K562 (cell line): ENCODE measurements around the gene CTTNBP2. TPM values are rescaled to one million over a fixed set of nuclear protein-coding genes. Genes with fewer than 3 reads are reported as not detected.

Experiments used
- BHLHE40 ChIP-seq: IDR thresholded peaks from 2 replicates; pipeline ENCODE4 v1.6.1; 2011; ENCODE audit warnings: low read length, improper control_type of control experiment
- BRCA1 ChIP-seq, 2 experiments: fragments of 450-650 bp in 1 of 2; sonication (generic) in 1 of 2; formaldehyde crosslinking in 1 of 2; IDR thresholded peaks; 2 replicates each; pipeline versions ENCODE4 v1.5.0 to v1.6.1; 2017 to 2020; ENCODE audit warnings: mild to moderate bottlenecking in 1 of 2, missing genetic modification reagents in 1 of 2
- BRD4 ChIP-seq: fragments of 200-600 bp; sonication (generic); IDR thresholded peaks from 2 replicates; pipeline ENCODE4 v1.6.1; 2017; ENCODE audit warnings: inconsistent platforms
- CTCFL ChIP-seq: IDR thresholded peaks from 2 replicates; pipeline ENCODE4 v1.6.1; 2011; ENCODE audit warnings: borderline replicate concordance, low read depth, mild to moderate bottlenecking, moderate library complexity, low read length; ENCODE audit not compliant: insufficient read depth, poor library complexity, severe bottlenecking
- CXXC5 ChIP-seq: fragments of 250-450 bp; sonication (Bioruptor Pico); IDR thresholded peaks from 2 replicates; pipeline ENCODE4 v1.8.0; 2022; ENCODE audit warnings: inconsistent platforms, mild to moderate bottlenecking, moderate library complexity
- ETV5 ChIP-seq: sonication (generic); formaldehyde crosslinking; IDR thresholded peaks from 2 replicates; pipeline ENCODE4 v1.4.0; 2020; ENCODE audit warnings: low read depth, mild to moderate bottlenecking, missing genetic modification reagents
- HEY1 ChIP-seq: fragments of 250-450 bp; sonication (Bioruptor Pico); IDR thresholded peaks from 2 replicates; pipeline ENCODE4 v1.5.0; 2020; ENCODE audit warnings: mild to moderate bottlenecking, moderate library complexity, borderline replicate concordance
- IRF1 ChIP-seq: sonication (generic); formaldehyde crosslinking; IDR thresholded peaks from 2 replicates; pipeline ENCODE4 v1.8.0; 2022; ENCODE audit warnings: missing genetic modification reagents, mild to moderate bottlenecking, borderline replicate concordance
- KAT8 ChIP-seq: fragments of 450-650 bp; IDR thresholded peaks from 2 replicates; pipeline ENCODE4 v1.6.1; 2016; ENCODE audit warnings: low read depth, mild to moderate bottlenecking
- KLF16 ChIP-seq: IDR thresholded peaks from 2 replicates; pipeline ENCODE4 v1.6.1; 2016; ENCODE audit warnings: antibody characterized with exemption
- KLF6 ChIP-seq: fragments of 250-450 bp; sonication (Bioruptor Pico); IDR thresholded peaks from 2 replicates; pipeline ENCODE4 v1.4.0; 2020; ENCODE audit warnings: mild to moderate bottlenecking, moderate library complexity, borderline replicate concordance
- LCOR ChIP-seq: sonication (generic); formaldehyde crosslinking; IDR thresholded peaks from 2 replicates; pipeline ENCODE4 v1.8.0; 2022; ENCODE audit warnings: mild to moderate bottlenecking, missing genetic modification reagents
- MBD2 ChIP-seq: sonication (generic); IDR thresholded peaks from 2 replicates; pipeline ENCODE4 v1.6.1; 2016; ENCODE audit warnings: low read depth, borderline replicate concordance
- SMARCA5 ChIP-seq: fragments of 450-650 bp; IDR thresholded peaks from 2 replicates; pipeline ENCODE4 v1.6.1; 2016
- SNAPC5 ChIP-seq: fragments of 250-450 bp; sonication (Bioruptor Pico); IDR thresholded peaks from 2 replicates; pipeline ENCODE4 v1.8.0; 2021; ENCODE audit warnings: moderate library complexity, mild to moderate bottlenecking, inconsistent platforms
- SP1 ChIP-seq: sonication (generic); formaldehyde crosslinking; IDR thresholded peaks from 2 replicates; pipeline ENCODE4 v1.8.1; 2022; ENCODE audit warnings: mild to moderate bottlenecking, missing genetic modification reagents
- SPI1 ChIP-seq: IDR thresholded peaks from 2 replicates; pipeline ENCODE4 v1.6.1; 2011; ENCODE audit warnings: low read depth, low read length, control low read depth, borderline replicate concordance
- STAG1 ChIP-seq: sonication (generic); formaldehyde crosslinking; IDR thresholded peaks from 2 replicates; pipeline ENCODE4 v1.5.0; 2020; ENCODE audit warnings: missing genetic modification reagents, borderline replicate concordance
- STAT6 ChIP-seq: sonication (generic); formaldehyde crosslinking; IDR thresholded peaks from 2 replicates; pipeline ENCODE4 v1.8.1; 2023; ENCODE audit warnings: mild to moderate bottlenecking, missing genetic modification reagents
- USF1 ChIP-seq: sonication (generic); formaldehyde crosslinking; IDR thresholded peaks from 2 replicates; pipeline ENCODE4 v1.9.0; 2022; ENCODE audit warnings: mild to moderate bottlenecking, missing genetic modification reagents
- ZNF174 ChIP-seq: fragments of 250-450 bp; sonication (Bioruptor Pico); IDR thresholded peaks from 2 replicates; pipeline ENCODE4 v1.4.0; 2020; ENCODE audit warnings: mild to moderate bottlenecking
- ZNF408 ChIP-seq: fragments of 250-450 bp; sonication (Bioruptor Pico); IDR thresholded peaks from 2 replicates; pipeline ENCODE4 v1.4.0; 2020; ENCODE audit warnings: low read depth, mild to moderate bottlenecking, moderate library complexity
- polyA plus RNA-seq, 8 experiments: library from polyadenylated mRNA; depleted of rRNA in 4 of 8; stranded (reverse) in 5 of 8; unstranded in 3 of 8; fragments of >200 nt; fragmentation: Nextera tagmentation in 2 of 8; fragmentation: Illumina TruSeq in 1 of 8; extraction: Ambion mirVana in 2 of 8; extraction: Trizol in 1 of 8; gene quantifications; 2 replicates each; pipeline versions ENCODE4 v1.2.1 to v1.2.3, GENCODE V29; 2011 to 2014; ENCODE audit warnings: inconsistent platforms in 1 of 8, missing spikeins in 1 of 8
- total RNA-seq, 7 experiments: library from RNA; depleted of rRNA in 6 of 7; stranded (reverse); fragments of >200 nt in 6 of 7; fragmentation: Illumina TruSeq in 2 of 7; extraction: Trizol in 2 of 7; gene quantifications; 2 replicates each; pipeline versions ENCODE4 v1.2.1 to v1.2.3, GENCODE V29; 2011 to 2021; ENCODE audit warnings: low replicate concordance in 1 of 7

CTTNBP2 gene
- total and polyA plus RNA-seq, 9 of the 15 experiments (the other 6 are each of a cell fraction or from before 2014, with no cell fraction given) = 0.05 TPM; not detected in 8

GRCh38 chr7:117791877-117792780, 81.1 kb downstream of the CTTNBP2 start (continued):
- TF ChIP-seq HEY1 (peak; percentile 94; the same call in 1 of the 2 replicates), SPI1 (peak; percentile 100), KLF6 (CRISPR knock-in tag) (peak; percentile 55; the same call in 1 of the 2 replicates), BRCA1 (IDR thresholded peaks at IDR 0.05) (no peak), BRCA1 (CRISPR knock-in tag; IDR thresholded peaks at IDR 0.05) (no peak), LCOR (CRISPR knock-in tag) (peak; percentile 99), KAT8 (no peak), IRF1 (CRISPR knock-in tag) (no peak), SP1 (CRISPR knock-in tag) (peak; percentile 78), SMARCA5 (no peak), ZNF174 (CRISPR knock-in tag) (no peak), BRD4 (no peak), BHLHE40 (peak; percentile 85), MBD2 (peak; percentile 83), STAG1 (CRISPR knock-in tag) (no peak), CTCFL (no peak), USF1 (CRISPR knock-in tag) (no peak), ETV5 (CRISPR knock-in tag) (peak; percentile 84), KLF16 (peak; percentile 98), ZNF408 (no peak), STAT6 (CRISPR knock-in tag) (0 out of 2 replicates have a peak, but pooled peaks have one; percentile 32), SNAPC5 (CRISPR knock-in tag) (no peak), CXXC5 (CRISPR knock-in tag) (peak; percentile 71)
